Activated naive CD8-positive, alpha-beta T cell treated with anti-CD3 and anti-CD28 coated beads for 36 hours (primary cell): ENCODE results near the gene SETD7. TPM values are rescaled to one million over a fixed set of nuclear protein-coding genes. Genes with fewer than 3 reads are reported as not detected.

Source experiments
- DNase-seq: peaks from one replicate; pipeline ENCODE4 v3.0.0; 2021
- H3K27ac Mint-ChIP-seq: one replicate; pipeline ENCODE4 v1.8.0; 2022; ENCODE audit warnings: mild to moderate bottlenecking, moderate library complexity, mixed read lengths
- H3K27me3 Mint-ChIP-seq: one replicate; pipeline ENCODE4 v1.8.0; 2022; ENCODE audit warnings: mild to moderate bottlenecking, mixed read lengths
- H3K36me3 Mint-ChIP-seq: one replicate; pipeline ENCODE4 v1.8.0; 2021; ENCODE audit warnings: mild to moderate bottlenecking, mixed read lengths
- H3K4me1 Mint-ChIP-seq: one replicate; pipeline ENCODE4 v1.8.0; 2021; ENCODE audit warnings: mixed read lengths
- H3K4me3 Mint-ChIP-seq: one replicate; pipeline ENCODE4 v1.8.0; 2022; ENCODE audit warnings: mild to moderate bottlenecking, moderate library complexity, mixed read lengths
- H3K9me3 Mint-ChIP-seq: one replicate; pipeline ENCODE4 v1.8.0; 2022; ENCODE audit warnings: mixed read lengths
- total RNA-seq, 2 experiments: library from RNA; stranded (reverse); gene quantifications; one replicate each; pipeline ENCODE4 v1.2.3, GENCODE V29; 2021

Gene SETD7
- total RNA-seq, 2 experiments from 2014 or later = 12.2 to 14.1 TPM

GRCh38 chr4:139515531-139515958 lies 40.5 kb downstream of the SETD7 start:
- Mint-ChIP-seq H3K4me3 (no peak overlapping the region), H3K36me3 (peaks cover 44% of the 10 kb centered on the region), H3K9me3 (no peaks in the 10 kb centered on the region), H3K4me1 (no peaks in the 10 kb centered on the region), H3K27me3 (no peaks in the 10 kb centered on the region), H3K27ac (no peak overlapping the region)
- no peak for DNase-seq

GRCh38 chr4:139514382-139515059 lies 41.5 kb downstream of the SETD7 start:
- no peaks in the 10 kb centered on the region for H3K27me3 Mint-ChIP-seq
- H3K4me1 Mint-ChIP-seq = no peaks in the 10 kb centered on the region
- peaks cover 41% of the 10 kb centered on the region for H3K36me3 Mint-ChIP-seq
- DNase-seq = no peak
- H3K27ac Mint-ChIP-seq = no peak overlapping the region
- no peaks in the 10 kb centered on the region for H3K9me3 Mint-ChIP-seq
- no peak overlapping the region for H3K4me3 Mint-ChIP-seq

- H3K27me3 Mint-ChIP-seq = no peaks in the 10 kb centered on the region
- DNase-seq = no peak
- no peak overlapping the region for H3K4me3 Mint-ChIP-seq
- no peaks in the 10 kb centered on the region for H3K4me1 Mint-ChIP-seq
- H3K36me3 Mint-ChIP-seq = peaks cover 25% of the 10 kb centered on the region
- H3K9me3 Mint-ChIP-seq = no peaks in the 10 kb centered on the region
- no peak overlapping the region for H3K27ac Mint-ChIP-seq
These were observed 44.7 kb downstream of the SETD7 start for GRCh38 chr4:139511320-139511719.

- H3K36me3 Mint-ChIP-seq = peaks cover 19% of the 10 kb centered on the region
- no peak for DNase-seq
- H3K4me3 Mint-ChIP-seq = no peak overlapping the region
- H3K27ac Mint-ChIP-seq = peak overlapping the region; percentile 26
- H3K9me3 Mint-ChIP-seq = no peaks in the 10 kb centered on the region
- no peaks in the 10 kb centered on the region for H3K27me3 Mint-ChIP-seq
- H3K4me1 Mint-ChIP-seq = no peaks in the 10 kb centered on the region
These were observed 46.1 kb downstream of the SETD7 start for GRCh38 chr4:139509727-139510410.

GRCh38 chr4:139508581-139509237 lies 47.3 kb downstream of the SETD7 start:
- Mint-ChIP-seq H3K9me3 (no peaks in the 10 kb centered on the region), H3K4me3 (no peak overlapping the region), H3K27me3 (no peaks in the 10 kb centered on the region), H3K4me1 (no peaks in the 10 kb centered on the region), H3K27ac (no peak overlapping the region), H3K36me3 (peaks cover 14% of the 10 kb centered on the region)
- DNase-seq = no peak

GRCh38 chr4:139506774-139507173 lies 49.2 kb downstream of the SETD7 start:
- no peak overlapping the region for H3K4me3 Mint-ChIP-seq
- no peak for DNase-seq
- H3K27me3 Mint-ChIP-seq = peaks cover 3% of the 10 kb centered on the region
- no peaks in the 10 kb centered on the region for H3K9me3 Mint-ChIP-seq
- H3K27ac Mint-ChIP-seq = no peak overlapping the region
- no peaks in the 10 kb centered on the region for H3K4me1 Mint-ChIP-seq
- H3K36me3 Mint-ChIP-seq = peaks cover 10% of the 10 kb centered on the region

- peaks cover 5% of the 10 kb centered on the region for H3K36me3 Mint-ChIP-seq
- peaks cover 7% of the 10 kb centered on the region for H3K27me3 Mint-ChIP-seq
- H3K27ac Mint-ChIP-seq = no peak overlapping the region
- H3K9me3 Mint-ChIP-seq = no peaks in the 10 kb centered on the region
- no peak for DNase-seq
- H3K4me3 Mint-ChIP-seq = no peak overlapping the region
- no peaks in the 10 kb centered on the region for H3K4me1 Mint-ChIP-seq
These were observed 52.3 kb downstream of the SETD7 start for GRCh38 chr4:139503622-139504166.

GRCh38 chr4:139501927-139502899 lies 53.8 kb downstream of the SETD7 start:
- Mint-ChIP-seq H3K36me3 (peaks cover 5% of the 10 kb centered on the region), H3K4me1 (no peaks in the 10 kb centered on the region), H3K27me3 (peaks cover 7% of the 10 kb centered on the region), H3K4me3 (no peak overlapping the region), H3K9me3 (no peaks in the 10 kb centered on the region), H3K27ac (no peak overlapping the region)
- no peak for DNase-seq

- DNase-seq = no peak
- H3K27me3 Mint-ChIP-seq = peaks cover 7% of the 10 kb centered on the region
These were observed 54.5 kb downstream of the SETD7 start for GRCh38 chr4:139501527-139501926.

GRCh38 chr4:139501117-139501516 lies 54.9 kb downstream of the SETD7 start:
- Mint-ChIP-seq H3K27ac (no peak overlapping the region), H3K9me3 (no peaks in the 10 kb centered on the region), H3K36me3 (peaks cover 5% of the 10 kb centered on the region), H3K4me3 (no peak overlapping the region), H3K27me3 (peaks cover 7% of the 10 kb centered on the region), H3K4me1 (no peaks in the 10 kb centered on the region)
- DNase-seq = no peak

More at GRCh38 chr4:139501527-139501926, 54.5 kb downstream of the SETD7 start:
- Mint-ChIP-seq H3K4me3 (no peak overlapping the region), H3K36me3 (peaks cover 5% of the 10 kb centered on the region), H3K27ac (no peak overlapping the region), H3K9me3 (no peaks in the 10 kb centered on the region), H3K4me1 (no peaks in the 10 kb centered on the region)

- H3K27ac Mint-ChIP-seq = no peak overlapping the region
- H3K4me1 Mint-ChIP-seq = no peaks in the 10 kb centered on the region
- H3K27me3 Mint-ChIP-seq = peaks cover 7% of the 10 kb centered on the region
These were observed 56.8 kb downstream of the SETD7 start for GRCh38 chr4:139499186-139499585.

GRCh38 chr4:139493176-139493575 lies 62.8 kb downstream of the SETD7 start:
- H3K4me3 Mint-ChIP-seq = no peak overlapping the region
- H3K36me3 Mint-ChIP-seq = no peaks in the 10 kb centered on the region
- no peaks in the 10 kb centered on the region for H3K27me3 Mint-ChIP-seq
- no peaks in the 10 kb centered on the region for H3K4me1 Mint-ChIP-seq
- H3K27ac Mint-ChIP-seq = no peak overlapping the region
- no peak for DNase-seq
- no peaks in the 10 kb centered on the region for H3K9me3 Mint-ChIP-seq

More at GRCh38 chr4:139499186-139499585, 56.8 kb downstream of the SETD7 start:
- no peak overlapping the region for H3K4me3 Mint-ChIP-seq
- no peaks in the 10 kb centered on the region for H3K9me3 Mint-ChIP-seq
- H3K36me3 Mint-ChIP-seq = no peaks in the 10 kb centered on the region
- no peak for DNase-seq

- no peaks in the 10 kb centered on the region for H3K36me3 Mint-ChIP-seq
- H3K27ac Mint-ChIP-seq = no peak overlapping the region
- no peaks in the 10 kb centered on the region for H3K27me3 Mint-ChIP-seq
- no peak overlapping the region for H3K4me3 Mint-ChIP-seq
- no peaks in the 10 kb centered on the region for H3K9me3 Mint-ChIP-seq
- H3K4me1 Mint-ChIP-seq = no peaks in the 10 kb centered on the region
- DNase-seq = no peak
These were observed 63.6 kb downstream of the SETD7 start for GRCh38 chr4:139492429-139492828.

- H3K36me3 Mint-ChIP-seq = no peaks in the 10 kb centered on the region
- H3K4me3 Mint-ChIP-seq = no peak overlapping the region
- H3K9me3 Mint-ChIP-seq = no peaks in the 10 kb centered on the region
- H3K27ac Mint-ChIP-seq = no peak overlapping the region
- H3K4me1 Mint-ChIP-seq = no peaks in the 10 kb centered on the region
- no peak for DNase-seq
- H3K27me3 Mint-ChIP-seq = peaks cover 5% of the 10 kb centered on the region
These were observed 66.4 kb downstream of the SETD7 start for GRCh38 chr4:139489638-139490037.
